GM10248 (cell line): ENCODE measurements around the gene ARHGAP24.
"Not testable (repeated sequence)": the region's sequence is repeated elsewhere in the genome, so short reads cannot be mapped to it uniquely, and the experiment has no call there.

ENCODE experiments used
- CTCF ChIA-PET: fragments of 300-600 bp; sonication (Branson Sonifier 250); formaldehyde crosslinking; extraction: SDS; loops from one replicate; lab custom pipeline; 2021; ENCODE audit warnings: antibody characterized with exemption; lab: Yijun Ruan, JAX
- POLR2A ChIA-PET: fragments of 350-650 bp; sonication (Branson Sonifier 250); formaldehyde crosslinking; extraction: SDS; loops from one replicate; lab custom pipeline; 2020; ENCODE audit warnings: antibody characterized with exemption; lab: Yijun Ruan, JAX
- DNase-seq: peaks from one replicate; pipeline ENCODE4 v3.0.0; 2012; ENCODE audit errors: extremely low spot score
- CTCF ChIP-seq: IDR thresholded peaks from 2 replicates; pipeline ENCODE4 v1.5.1; 2012; ENCODE audit warnings: mild to moderate bottlenecking, low read depth; ENCODE audit errors: extremely low read depth, missing control alignments, control extremely low read depth

The ARHGAP24 gene

GRCh38 chr4:85837439-85837733 lies 362.4 kb downstream of the ARHGAP24 start:
- ChIA-PET CTCF (no interaction called here), POLR2A (no interaction called here)
- DNase-seq = no peak
- no peak for TF ChIP-seq CTCF

- DNase-seq, POLR2A ChIA-PET: not testable (repeated sequence)
- CTCF ChIA-PET = interaction anchor here (1.6 kb wide), 1 partner anchor 19 kb away, joined by 4 read pairs; no protein-coding TSS in a partner anchor
Observed at GRCh38 chr4:85839981-85840451, 365.1 kb downstream of the ARHGAP24 start.

- POLR2A ChIA-PET = no interaction called here
- no peak for TF ChIP-seq CTCF
- CTCF ChIA-PET = no interaction called here
- no peak for DNase-seq
Observed at GRCh38 chr4:85842540-85842939, 367.6 kb downstream of the ARHGAP24 start.

GRCh38 chr4:85853740-85854139 lies 378.8 kb downstream of the ARHGAP24 start:
- ChIA-PET POLR2A (interaction anchor here (0.6 kb wide), 1 partner anchor 481 kb away, joined by 3 read pairs; no protein-coding TSS in a partner anchor), CTCF (interaction anchor here (1.0 kb wide), 1 partner anchor 25 kb away, joined by 3 read pairs; no protein-coding TSS in a partner anchor)
- not testable (repeated sequence) for DNase-seq

GRCh38 chr4:85854546-85854945 lies 379.6 kb downstream of the ARHGAP24 start:
- ChIA-PET POLR2A (no interaction called here), CTCF (no interaction called here)
- no peak for TF ChIP-seq CTCF
- DNase-seq = no peak

- DNase-seq = no peak
- TF ChIP-seq CTCF = no peak
- POLR2A ChIA-PET = no interaction called here
- CTCF ChIA-PET = no interaction called here
Observed at GRCh38 chr4:85860066-85860740, 385.3 kb downstream of the ARHGAP24 start.

- no peak for TF ChIP-seq CTCF
- no peak for DNase-seq
- POLR2A ChIA-PET = no interaction called here
- CTCF ChIA-PET = no interaction called here
Observed at GRCh38 chr4:85861064-85861765, 386.3 kb downstream of the ARHGAP24 start.
